Measurements from ENCODE around the gene DHX35. TPM values are rescaled to one million over a fixed set of nuclear protein-coding genes. Genes with fewer than 3 reads are reported as not detected.

Gene DHX35
- total RNA-seq, 4 donors from 2014 or later, result 15.5 to 75.9 (median 17.7) TPM

DNA sequence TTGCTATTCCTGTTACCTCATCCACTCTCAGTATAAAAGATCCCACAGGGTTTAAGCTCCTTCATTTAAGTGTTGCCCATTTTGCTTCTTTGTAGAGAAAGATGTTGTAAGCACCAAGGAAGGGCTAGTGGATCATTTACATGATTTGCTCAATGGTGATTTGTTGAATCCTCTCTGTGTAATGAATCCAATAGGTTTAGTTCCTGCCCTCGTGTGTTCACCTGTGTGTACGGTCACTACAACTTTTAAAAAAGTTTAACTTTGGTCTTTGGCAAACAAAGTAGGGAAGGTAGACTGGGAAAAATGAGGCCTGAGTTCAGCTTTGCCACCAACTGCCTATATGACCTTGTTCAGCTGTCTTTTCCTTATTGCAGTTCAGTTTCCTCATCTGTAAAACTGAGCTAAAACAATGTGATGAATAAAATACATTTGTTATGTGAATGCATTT, 51.5 kb downstream of the DHX35 start:
- peaks cover 0 to 11% (median 5%) of the 10 kb centered on the region in 4 donors for H3K4me1 ChIP-seq
- whole genome bisulfite sequencing, 2 donors (ENCODE audit: low coverage in 1 of 2), result 44 to 81% methylated on average over 2 of the region's 2 CpGs
- H3K27ac ChIP-seq, result peak overlapping the region; percentile 33 to 45 (median 42)
- no peaks in the 10 kb centered on the region for H3K27me3 ChIP-seq
- H3K9me3 ChIP-seq, result no peaks in the 10 kb centered on the region
- intact Hi-C loops (cut with DNase I; ENCODE audit: low total_unique reads), result no loop called here
- in situ Hi-C loops (cut with MboI; ENCODE audit: low pct_ligation_motif_present in 1 of 4, low pct_unique_long_range_greater_than_20kb in 1 of 4, low sequenced_read_pairs in 3 of 4), result no loop called here
- peaks cover 0 to 31% (median 13%) of the 10 kb centered on the region in 4 donors for H3K36me3 ChIP-seq
- no peak overlapping the region for H3K4me3 ChIP-seq
- TF ChIP-seq EP300 (IDR thresholded peaks at IDR 0.05; ENCODE audit: low read depth) (no peak), POLR2AphosphoS5 (IDR thresholded peaks at IDR 0.05) (peak in 1 of 3 donors; percentile 31)
- no peak for DNase-seq

DNA sequence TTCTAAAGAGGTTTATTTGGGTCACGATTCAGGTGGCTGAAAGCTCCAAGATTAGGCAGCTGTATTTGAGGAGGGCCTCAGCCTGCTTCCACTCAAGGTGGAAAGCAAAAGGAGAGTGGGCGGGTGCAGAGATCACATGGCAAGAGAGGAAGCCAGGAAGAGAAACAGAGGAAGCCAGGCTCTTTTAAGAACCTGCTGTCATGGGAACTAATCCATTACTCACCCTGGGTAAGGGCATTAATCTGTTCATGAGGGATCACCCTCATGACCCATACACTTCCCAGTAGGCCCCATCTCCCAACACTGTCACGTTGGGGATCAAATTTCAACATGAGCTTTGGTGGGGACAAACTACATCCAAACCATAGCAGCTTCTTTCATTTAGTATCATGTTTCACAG, 53.9 kb downstream of the DHX35 start:
- intact Hi-C loops (cut with DNase I; ENCODE audit: low total_unique reads), result no loop called here
- no peaks in the 10 kb centered on the region for H3K9me3 ChIP-seq
- peaks cover 0 to 11% (median 0%) of the 10 kb centered on the region in 4 donors for H3K4me1 ChIP-seq
- H3K36me3 ChIP-seq, result peaks cover 0 to 29% (median 9%) of the 10 kb centered on the region in 4 donors
- WGBS, 2 donors (ENCODE audit: low coverage in 1 of 2), result 97 to 100% methylated on average over 3 of the region's 3 CpGs
- no peak for TF ChIP-seq POLR2AphosphoS5 (IDR thresholded peaks at IDR 0.05)
- TF ChIP-seq POLR2A (IDR thresholded peaks at IDR 0.05), result no peak
- no peak for TF ChIP-seq EP300 (IDR thresholded peaks at IDR 0.05; ENCODE audit: low read depth)
- TF ChIP-seq, protein P1, sequence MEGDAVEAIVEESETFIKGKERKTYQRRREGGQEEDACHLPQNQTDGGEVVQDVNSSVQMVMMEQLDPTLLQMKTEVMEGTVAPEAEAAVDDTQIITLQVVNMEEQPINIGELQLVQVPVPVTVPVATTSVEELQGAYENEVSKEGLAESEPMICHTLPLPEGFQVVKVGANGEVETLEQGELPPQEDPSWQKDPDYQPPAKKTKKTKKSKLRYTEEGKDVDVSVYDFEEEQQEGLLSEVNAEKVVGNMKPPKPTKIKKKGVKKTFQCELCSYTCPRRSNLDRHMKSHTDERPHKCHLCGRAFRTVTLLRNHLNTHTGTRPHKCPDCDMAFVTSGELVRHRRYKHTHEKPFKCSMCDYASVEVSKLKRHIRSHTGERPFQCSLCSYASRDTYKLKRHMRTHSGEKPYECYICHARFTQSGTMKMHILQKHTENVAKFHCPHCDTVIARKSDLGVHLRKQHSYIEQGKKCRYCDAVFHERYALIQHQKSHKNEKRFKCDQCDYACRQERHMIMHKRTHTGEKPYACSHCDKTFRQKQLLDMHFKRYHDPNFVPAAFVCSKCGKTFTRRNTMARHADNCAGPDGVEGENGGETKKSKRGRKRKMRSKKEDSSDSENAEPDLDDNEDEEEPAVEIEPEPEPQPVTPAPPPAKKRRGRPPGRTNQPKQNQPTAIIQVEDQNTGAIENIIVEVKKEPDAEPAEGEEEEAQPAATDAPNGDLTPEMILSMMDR (IDR thresholded peaks at IDR 0.05), result no peak
- H3K27ac ChIP-seq, result no peak overlapping the region
- in situ Hi-C loops (cut with MboI; ENCODE audit: low pct_ligation_motif_present in 1 of 4, low pct_unique_long_range_greater_than_20kb in 1 of 4, low sequenced_read_pairs in 3 of 4), result no loop called here
- no peak overlapping the region for H3K4me3 ChIP-seq
- no peaks in the 10 kb centered on the region for H3K27me3 ChIP-seq
- no peak for DNase-seq

DNA sequence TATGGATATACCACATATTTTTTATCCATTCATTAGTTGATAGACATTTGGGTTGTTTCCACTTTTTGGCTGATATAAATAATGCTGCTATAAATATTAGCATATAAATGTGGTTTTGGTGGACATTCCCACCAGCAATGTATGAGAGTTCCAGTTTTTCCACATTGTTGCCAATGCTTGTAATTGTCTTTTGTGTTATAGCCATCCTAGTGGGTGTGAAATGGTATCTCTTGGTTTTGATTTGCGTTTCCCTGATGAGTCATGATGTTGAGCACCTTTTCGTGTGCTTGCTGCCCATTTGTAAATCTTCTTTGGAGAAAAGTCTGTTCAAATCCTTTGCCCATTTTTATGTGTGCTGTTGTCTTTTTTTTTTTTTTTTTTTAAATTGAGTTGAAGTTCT, 54.4 kb downstream of the DHX35 start:
- H3K36me3 ChIP-seq, result peaks cover 0 to 26% (median 7%) of the 10 kb centered on the region in 4 donors
- in situ Hi-C loops (cut with MboI; ENCODE audit: low pct_ligation_motif_present in 1 of 4, low pct_unique_long_range_greater_than_20kb in 1 of 4, low sequenced_read_pairs in 3 of 4), result no loop called here

DNA sequence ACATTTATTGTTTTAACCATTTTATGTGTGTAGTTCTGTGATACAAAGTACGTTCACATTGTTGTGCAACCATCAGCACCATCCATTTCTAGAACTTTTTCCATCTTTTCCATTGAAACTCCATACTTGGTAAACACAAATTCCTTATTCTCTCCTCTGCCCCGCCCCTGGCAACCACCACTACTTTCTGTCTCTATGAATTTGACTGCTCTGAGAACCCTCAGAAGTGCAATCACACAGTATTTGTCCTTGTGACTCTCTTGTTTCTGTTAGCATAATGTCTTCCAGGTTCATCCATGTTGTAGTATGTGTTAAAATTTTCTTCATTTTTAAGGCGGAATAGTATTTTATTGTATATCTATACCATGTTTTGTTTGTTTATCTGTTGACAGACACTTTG, 56.9 kb downstream of the DHX35 start:
- no peaks in the 10 kb centered on the region for H3K27me3 ChIP-seq
- WGBS, 2 donors (ENCODE audit: low coverage in 1 of 2), result 89 to 91% methylated on average over 3 of the region's 3 CpGs
- TF ChIP-seq, protein P1 (IDR thresholded peaks at IDR 0.05), result no peak
- TF ChIP-seq EP300 (IDR thresholded peaks at IDR 0.05; ENCODE audit: low read depth) (no peak), POLR2AphosphoS5 (IDR thresholded peaks at IDR 0.05) (no peak), POLR2A (IDR thresholded peaks at IDR 0.05) (no peak)

More for the DNA sequence above, 54.4 kb downstream of the DHX35 start:
- Histone ChIP-seq H3K9me3 (no peaks in the 10 kb centered on the region), H3K4me1 (peaks cover 0 to 11% (median 0%) of the 10 kb centered on the region in 4 donors), H3K4me3 (no peak overlapping the region), H3K27me3 (no peaks in the 10 kb centered on the region), H3K27ac (no peak overlapping the region)
- TF ChIP-seq EP300 (IDR thresholded peaks at IDR 0.05; ENCODE audit: low read depth), result no peak
- TF ChIP-seq POLR2A (IDR thresholded peaks at IDR 0.05), result no peak
- TF ChIP-seq, protein P1 (IDR thresholded peaks at IDR 0.05), result no peak
- no peak for TF ChIP-seq POLR2AphosphoS5 (IDR thresholded peaks at IDR 0.05)
- intact Hi-C loops (cut with DNase I; ENCODE audit: low total_unique reads), result no loop called here
- WGBS, 2 donors (ENCODE audit: low coverage in 1 of 2), result 72 to 85% methylated on average over 2 of the region's 2 CpGs
- no peak for DNase-seq

DNA sequence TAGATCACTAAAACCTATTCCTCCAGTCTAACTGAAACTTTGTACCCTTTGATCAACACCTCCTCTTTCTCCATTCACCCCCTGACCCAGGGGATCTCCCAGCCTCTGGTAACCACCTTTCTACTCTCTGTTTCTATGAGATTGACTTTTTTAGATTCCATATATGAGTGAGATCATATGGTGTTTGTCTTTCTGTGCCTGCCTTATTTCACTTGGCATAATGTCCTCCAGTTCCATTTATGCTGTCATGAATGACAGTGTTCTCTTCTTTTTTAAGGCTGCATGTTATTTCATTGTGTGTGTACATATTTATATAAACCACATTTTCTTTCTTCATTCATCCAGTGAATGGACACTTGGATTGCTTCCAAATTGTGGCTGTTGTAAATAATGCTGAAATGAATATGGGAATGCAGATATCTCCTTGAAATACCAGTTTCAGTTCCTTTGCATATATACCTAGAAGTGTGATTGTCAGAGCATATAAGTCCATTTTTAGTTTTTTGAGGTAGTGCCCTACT, 57.7 kb downstream of the DHX35 start:
- no peaks in the 10 kb centered on the region for H3K9me3 ChIP-seq
- TF ChIP-seq, protein P1 (IDR thresholded peaks at IDR 0.05), result no peak
- TF ChIP-seq POLR2AphosphoS5 (IDR thresholded peaks at IDR 0.05) (no peak), EP300 (IDR thresholded peaks at IDR 0.05; ENCODE audit: low read depth) (no peak), POLR2A (IDR thresholded peaks at IDR 0.05) (no peak)
- DNase-seq, result no peak
- H3K4me3 ChIP-seq, result no peak overlapping the region
- H3K4me1 ChIP-seq, result no peaks in the 10 kb centered on the region
- intact Hi-C loops (cut with DNase I; ENCODE audit: low total_unique reads), result no loop called here
- in situ Hi-C loops (cut with MboI; ENCODE audit: low pct_ligation_motif_present in 1 of 4, low pct_unique_long_range_greater_than_20kb in 1 of 4, low sequenced_read_pairs in 3 of 4), result no loop called here
- peaks cover 0 to 45% (median 10%) of the 10 kb centered on the region in 4 donors for H3K36me3 ChIP-seq
- no peak overlapping the region for H3K27ac ChIP-seq
- H3K27me3 ChIP-seq, result no peaks in the 10 kb centered on the region

More for the DNA sequence above, 56.9 kb downstream of the DHX35 start:
- intact Hi-C loops (cut with DNase I; ENCODE audit: low total_unique reads), result no loop called here
- Histone ChIP-seq H3K27ac (no peak overlapping the region), H3K9me3 (no peaks in the 10 kb centered on the region), H3K4me3 (no peak overlapping the region), H3K36me3 (peaks cover 0 to 41% (median 10%) of the 10 kb centered on the region in 4 donors), H3K4me1 (no peaks in the 10 kb centered on the region)
- in situ Hi-C loops (cut with MboI; ENCODE audit: low pct_ligation_motif_present in 1 of 4, low pct_unique_long_range_greater_than_20kb in 1 of 4, low sequenced_read_pairs in 3 of 4), result no loop called here
- no peak for DNase-seq
